Stimulated activated CD4-positive, alpha-beta T cell treated with anti-CD3 and anti-CD28 coated beads, TNF-alpha, amount 100 ng/mL, for 1 hour (primary cell): ENCODE data around the gene CCDC78.

Experiments used
- DNase-seq, 3 donors: peaks; one replicate each; pipeline ENCODE4 v3.0.0-alpha.2; 2020; ENCODE audit warnings: low read depth in 3 of 3, low spot score in 1 of 3

The CCDC78 gene

GRCh38 chr16:711548-712320 is 14.5 kb downstream of the CCDC78 start:
- peak; percentile 53 to 77 (median 68) for DNase-seq

DNA sequence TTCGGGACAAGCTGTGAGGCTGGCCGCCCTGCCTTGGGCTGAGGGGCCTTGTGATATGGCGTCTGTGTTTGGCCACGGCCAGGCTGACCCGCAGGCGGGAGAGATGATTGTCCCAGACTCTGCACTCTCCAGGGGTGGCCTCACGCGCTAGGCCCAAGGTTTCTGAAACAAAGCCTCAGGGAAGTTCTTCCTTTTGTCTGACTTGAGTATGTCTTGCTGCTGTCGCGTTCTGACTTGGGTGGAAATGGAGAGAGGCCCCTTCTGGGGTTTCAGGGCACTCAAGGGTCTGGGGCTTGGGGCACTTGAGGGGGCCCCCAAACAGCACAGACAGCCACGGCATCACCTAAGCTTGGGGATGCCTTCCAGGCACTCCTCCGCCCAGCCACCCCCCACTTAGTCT is 15.2 kb downstream of the CCDC78 start:
- DNase-seq, result no peak

GRCh38 chr16:710500-711075 is 15.7 kb downstream of the CCDC78 start:
- DNase-seq, result no peak

DNA sequence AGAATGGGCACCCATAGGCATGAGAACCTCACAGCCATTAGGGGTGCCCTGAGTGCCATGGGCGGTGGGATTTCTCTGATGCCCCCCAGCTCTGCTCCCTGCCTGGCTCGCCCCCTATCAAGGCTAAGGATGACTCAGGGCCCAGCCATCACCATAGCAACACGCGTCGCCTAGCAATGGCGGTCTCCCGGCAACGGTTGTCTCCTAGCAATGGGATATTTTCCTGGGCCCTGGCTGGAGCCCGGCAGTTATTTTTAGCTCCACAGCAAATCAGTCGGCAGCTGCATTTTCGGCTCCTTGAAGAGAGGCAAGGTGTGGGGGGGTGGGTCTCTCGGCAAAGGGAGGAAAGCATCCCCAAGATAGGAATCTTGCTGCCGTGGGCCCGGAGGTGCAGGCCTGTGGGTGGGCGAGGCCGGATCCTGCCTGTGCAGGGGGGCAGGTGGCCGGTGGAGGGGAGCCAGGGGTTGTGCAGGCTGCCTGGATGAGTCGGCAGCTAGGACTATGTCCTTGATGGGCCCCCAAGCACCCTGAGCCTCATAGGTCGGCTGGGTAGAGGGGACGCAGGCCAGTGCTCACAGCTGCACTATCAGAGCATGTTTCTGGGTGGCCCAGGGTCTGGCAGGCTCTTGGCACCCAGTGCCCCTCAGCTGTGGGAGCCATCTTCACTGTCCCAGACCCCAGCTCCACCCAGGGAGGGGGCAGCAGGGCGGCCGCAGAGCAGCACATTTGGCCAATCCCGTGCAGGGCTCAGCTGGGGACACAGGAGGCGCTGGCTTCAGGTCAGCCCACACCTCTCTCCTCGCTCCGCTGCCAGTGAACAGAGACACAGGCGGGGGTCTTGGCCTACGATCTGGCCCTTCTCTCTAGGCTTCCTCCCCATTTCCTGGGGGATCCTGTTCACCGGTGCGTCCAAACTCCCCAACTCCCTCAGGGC is 16.4 kb downstream of the CCDC78 start:
- no peak for DNase-seq

GRCh38 chr16:708959-709358 is 17.3 kb downstream of the CCDC78 start:
- DNase-seq, result no peak

DNA sequence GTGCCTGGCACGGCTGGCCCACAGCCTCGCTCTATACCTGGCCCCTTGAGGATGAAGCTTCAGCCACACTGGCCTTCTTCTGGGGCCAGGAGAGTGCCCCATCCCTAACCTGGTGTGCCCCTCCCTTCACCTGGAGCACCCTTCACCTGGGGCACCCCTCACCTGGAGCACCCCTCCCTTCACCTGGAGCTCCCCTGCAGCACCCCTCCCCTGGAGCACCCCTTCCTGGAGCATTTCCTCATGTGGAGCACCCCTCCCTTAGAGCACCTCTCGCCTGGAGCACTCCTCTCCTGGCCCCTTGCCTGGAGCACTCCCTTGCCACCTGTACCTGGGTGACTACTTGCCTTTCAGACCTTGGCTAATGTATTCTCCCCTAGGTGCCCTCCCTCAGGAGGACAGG is 18.2 kb downstream of the CCDC78 start:
- no peak for DNase-seq

DNA sequence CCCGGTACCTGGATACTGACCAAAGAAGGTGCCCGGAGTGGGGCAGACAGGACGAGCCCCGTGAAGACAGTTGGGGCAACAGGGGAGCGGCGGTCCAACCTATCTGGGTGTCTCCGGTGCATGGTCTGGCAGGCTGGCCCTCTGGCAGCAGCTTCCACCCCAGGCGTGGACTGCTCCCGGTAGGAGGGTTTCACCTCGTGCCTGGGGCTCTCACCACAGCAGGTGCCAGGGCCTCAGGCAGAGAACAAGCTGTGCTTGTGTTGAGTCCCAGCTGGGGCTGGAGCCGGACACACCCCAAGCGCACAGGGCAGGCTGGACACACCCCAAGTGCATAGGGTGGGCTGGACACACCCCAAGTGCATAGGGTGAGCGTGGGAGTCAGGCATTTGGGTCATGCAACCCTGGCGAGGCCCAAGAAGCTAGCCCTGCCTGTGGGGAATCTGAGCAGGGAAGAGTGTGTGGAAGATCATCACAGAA is 19.1 kb downstream of the CCDC78 start:
- DNase-seq, result no peak

DNA sequence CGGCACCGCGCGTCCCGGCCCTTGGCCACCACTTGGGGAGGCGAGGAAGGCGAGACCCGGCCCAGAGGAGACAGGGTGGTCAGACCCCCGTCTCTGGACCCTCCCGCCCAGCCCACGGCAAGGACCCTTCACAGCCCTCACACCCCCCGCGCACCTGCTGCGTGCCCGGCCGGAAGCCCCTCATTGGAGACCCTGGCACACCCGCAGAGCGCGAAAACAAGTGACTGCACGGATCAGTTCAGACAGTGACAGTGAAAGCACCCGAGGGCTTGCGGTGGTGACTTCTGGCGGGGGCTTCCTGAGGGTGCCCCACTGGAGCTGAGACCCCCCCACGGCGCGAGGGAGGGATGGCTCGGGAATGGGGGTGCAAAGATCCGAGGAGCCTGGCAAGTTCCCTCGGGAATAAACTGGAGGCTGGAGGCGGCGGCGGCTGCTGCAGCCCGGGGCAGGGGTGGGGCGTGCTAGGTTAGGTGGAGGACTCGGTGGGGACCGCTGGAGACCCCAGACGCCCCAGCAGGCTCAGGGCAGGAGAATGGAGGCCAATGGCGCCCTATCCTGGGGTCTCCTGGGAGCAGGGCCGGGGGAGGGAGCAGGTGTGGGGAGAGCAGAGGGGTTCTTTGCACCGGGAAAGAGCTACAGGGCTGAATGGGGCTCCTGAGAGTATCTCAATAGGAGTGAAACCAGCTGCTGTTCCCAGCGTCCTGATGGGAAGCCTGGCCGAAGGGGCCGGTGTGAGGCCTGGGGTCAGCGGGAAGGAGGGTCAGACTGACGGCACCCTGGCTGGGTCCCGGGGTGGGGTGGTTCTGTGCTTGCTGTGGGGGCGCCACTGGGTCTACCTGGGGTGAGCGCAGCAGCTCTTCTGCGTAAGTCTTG is 19.8 kb downstream of the CCDC78 start:
- DNase-seq, result no peak

DNA sequence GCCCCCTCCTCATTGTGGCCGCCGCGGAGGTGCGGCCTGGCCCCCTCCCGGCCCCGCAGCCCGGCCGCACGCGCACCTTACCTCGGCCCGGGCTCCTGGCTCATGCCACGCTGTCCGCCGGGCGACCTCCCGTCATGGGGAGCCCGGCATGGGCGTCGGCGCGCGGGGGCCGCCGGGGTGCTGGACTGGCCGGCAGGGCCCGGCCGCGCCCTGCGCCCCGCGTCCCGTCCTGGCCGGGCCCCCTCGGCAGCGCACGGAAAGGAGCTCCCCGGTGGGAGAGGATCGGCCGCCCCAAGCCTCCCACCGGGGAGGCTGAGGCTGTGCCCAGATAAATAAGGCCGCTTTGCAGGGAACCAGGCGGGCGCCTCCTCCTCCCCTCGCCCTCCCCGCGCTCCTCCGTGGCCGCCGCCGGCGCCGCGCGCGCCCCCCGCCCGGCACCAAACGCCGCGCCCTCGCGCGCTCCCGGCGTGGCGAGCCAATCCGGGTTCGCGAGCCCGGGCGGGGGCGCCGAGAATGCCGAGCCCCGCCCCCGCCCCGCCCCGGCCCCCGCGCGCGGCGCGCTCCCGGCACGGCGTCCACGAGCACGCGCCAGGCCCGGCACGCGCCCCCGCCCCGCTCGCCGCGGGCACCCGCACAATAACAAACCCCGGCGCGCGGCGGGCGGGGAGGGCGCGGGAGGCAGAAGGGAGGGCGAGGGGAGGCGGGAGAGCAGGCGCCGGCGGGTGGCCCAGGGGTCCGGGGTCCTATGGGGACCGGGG is 20.6 kb downstream of the CCDC78 start, which contains the start of gene FBXL16:
Gene FBXL16 (minus strand): TSS at position 371 of the 758 bp plus-strand sequence. CDS start 8,396 bp downstream, outside the sequence.
- DNase-seq, result no peak

GRCh38 chr16:704552-705380 is 21.5 kb downstream of the CCDC78 start:
- no peak for DNase-seq

- DNase-seq, result no peak
Measured at GRCh38 chr16:704047-704446, 22.2 kb downstream of the CCDC78 start.

DNA sequence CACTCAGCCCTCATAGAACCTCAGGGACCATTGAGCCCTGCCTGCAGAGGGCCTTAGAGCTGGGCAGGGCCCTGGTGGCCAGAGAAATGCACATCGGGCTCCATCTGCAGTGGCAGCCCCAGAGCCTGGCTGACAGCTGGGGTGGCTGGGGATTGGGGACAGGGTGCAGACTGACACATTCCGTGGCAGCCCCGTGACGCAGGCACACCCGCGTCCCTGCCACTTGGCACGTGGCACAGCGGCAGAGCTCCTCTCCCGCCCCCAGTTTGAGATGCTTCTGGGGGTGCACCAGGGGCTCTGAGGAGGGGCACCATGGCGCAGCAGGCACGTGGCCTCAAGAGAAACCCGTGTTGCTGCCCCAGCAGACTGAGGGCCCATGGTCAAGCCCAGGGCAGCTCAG is 22.8 kb downstream of the CCDC78 start:
- no peak for DNase-seq

DNA sequence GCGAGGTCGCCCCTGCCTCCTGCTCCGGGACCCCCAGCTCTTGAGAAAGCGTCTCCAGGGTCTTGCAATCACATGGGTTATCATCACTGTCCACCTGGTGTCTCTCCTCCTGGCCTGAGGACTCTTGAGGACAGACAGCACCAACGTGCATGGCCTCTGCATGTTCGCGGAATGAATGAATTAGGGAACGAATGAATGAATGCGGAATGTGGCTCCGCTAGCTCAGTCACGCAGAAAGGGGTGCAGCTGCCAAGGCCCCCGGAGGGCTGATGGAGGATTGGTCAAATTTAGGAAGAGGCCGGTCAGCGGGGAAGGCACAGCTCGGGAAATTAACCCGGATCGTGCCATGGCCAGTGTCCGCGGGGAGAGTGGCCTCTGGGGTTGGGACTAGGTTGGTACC is 23.9 kb downstream of the CCDC78 start:
- DNase-seq, result no peak

GRCh38 chr16:700684-701584 is 25.3 kb downstream of the CCDC78 start:
- peak in 1 of 3 donors; percentile 48 for DNase-seq

DNA sequence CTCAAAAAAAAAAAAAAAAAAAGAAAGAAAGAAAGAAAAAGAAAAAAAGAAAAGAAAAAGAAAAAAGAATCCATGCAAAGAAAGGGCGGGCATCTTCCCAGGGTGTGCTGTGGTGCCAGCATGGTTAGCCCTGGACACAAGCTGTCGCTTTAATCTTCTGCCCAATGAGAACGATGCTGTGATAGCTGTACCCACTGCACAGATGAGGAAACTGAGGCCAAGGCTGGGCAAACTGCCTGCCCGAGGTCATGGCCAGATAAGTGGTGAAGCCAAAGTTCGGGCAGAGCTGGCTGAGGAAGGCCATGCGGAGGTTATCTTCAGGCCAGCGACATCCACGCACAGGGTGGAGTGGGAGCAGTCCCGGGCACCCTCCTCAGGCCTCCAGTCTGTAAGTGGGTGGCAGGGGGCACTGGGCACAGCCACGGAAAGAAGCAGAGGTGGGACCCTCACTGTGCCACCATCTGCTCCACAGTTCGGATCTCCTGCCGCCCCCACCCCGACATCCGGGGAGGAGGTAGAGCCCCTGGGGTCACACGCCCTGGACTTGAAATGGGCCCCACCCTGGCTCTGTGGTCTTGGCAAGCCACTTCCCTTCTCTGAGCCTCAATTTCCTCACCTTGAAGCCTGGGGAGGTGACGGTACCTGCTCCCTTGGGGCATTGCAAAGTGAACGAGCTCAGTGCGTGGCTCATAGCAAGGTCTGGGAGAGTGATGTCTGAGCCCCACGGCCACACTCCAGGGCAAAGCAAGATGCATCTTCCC is 27.2 kb downstream of the CCDC78 start:
- no peak for DNase-seq

DNA sequence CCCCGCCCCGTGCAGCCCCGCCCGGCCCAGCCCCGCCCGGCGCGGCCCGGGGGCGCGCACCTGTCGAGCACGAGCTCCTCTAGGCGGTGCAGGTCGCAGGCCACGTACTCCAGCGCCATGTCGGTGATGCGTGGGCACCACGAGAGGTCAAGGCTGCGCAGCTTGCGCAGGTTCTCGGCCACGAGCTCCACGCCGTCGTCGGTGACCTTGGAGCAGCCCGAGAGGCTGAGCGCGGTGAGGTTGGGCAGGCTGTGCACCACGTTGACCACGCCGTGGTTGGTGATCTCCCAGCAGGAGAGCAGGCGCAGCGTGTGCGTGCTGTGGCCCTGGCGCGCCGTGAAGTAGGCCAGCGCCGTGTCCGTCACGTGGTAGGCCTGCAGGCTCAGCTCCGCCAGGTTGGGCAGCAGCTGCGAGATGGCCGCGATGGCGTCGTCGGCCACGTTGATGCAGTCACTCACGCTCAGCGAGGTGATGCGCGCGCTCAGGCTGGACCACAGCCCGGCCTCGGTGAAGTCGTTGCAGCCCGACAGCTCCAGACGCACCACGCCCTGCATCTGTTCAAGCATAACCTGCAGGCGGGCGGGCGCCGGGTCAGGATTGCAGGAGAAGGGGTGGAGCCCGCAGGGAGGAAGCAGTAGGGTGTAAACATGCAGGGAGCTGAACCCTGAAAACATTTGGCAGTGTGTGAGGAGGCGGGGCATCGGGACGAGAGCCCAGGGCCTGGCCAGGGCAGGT is 30.7 kb downstream of the CCDC78 start:
- DNase-seq, result peak in 2 of 3 donors; percentile 54 to 60
